A673 (cell line): ENCODE results near the gene TAL1. TPM values are rescaled to one million over a fixed set of nuclear protein-coding genes. Genes with fewer than 3 reads are reported as not detected.

Experiments
- BruUV-seq: library from RNA; stranded (reverse); fragments of 400-500 nt; replicated peaks from 2 replicates; lab custom pipeline; 2021; lab: Mats Ljungman, UMichigan
- CTCF ChIA-PET: fragments of 300-600 bp; sonication (Branson Sonifier 250); formaldehyde crosslinking; loops from one replicate; lab custom pipeline; 2022; ENCODE audit warnings: antibody characterized with exemption; lab: Charles Lee
- POLR2A ChIA-PET: fragments of 300-600 bp; sonication (Branson Sonifier 250); formaldehyde crosslinking; loops from one replicate; lab custom pipeline; 2022; ENCODE audit warnings: antibody characterized with exemption; ENCODE audit not compliant: low non-redundant PET; lab: Charles Lee
- DNase-seq: peaks from one replicate; pipeline ENCODE4 v3.0.0-alpha.2; 2015; ENCODE audit warnings: low spot score
- H3K27ac ChIP-seq: fragments of 200-600 bp; sonication (generic); 2 replicates; pipeline ENCODE4 v1.5.1; 2016; ENCODE audit warnings: mixed run types, low read depth, mild to moderate bottlenecking, mixed read lengths, antibody characterized with exemption, low read length; ENCODE audit not compliant: poor library complexity, severe bottlenecking
- H3K27me3 ChIP-seq: fragments of 200-600 bp; sonication (generic); replicated peaks from 2 replicates; pipeline ENCODE4 v1.6.1; 2017; ENCODE audit warnings: mixed run types, low read depth, mild to moderate bottlenecking, mixed read lengths, antibody characterized with exemption, low read length; ENCODE audit not compliant: insufficient read depth, poor library complexity
- H3K36me3 ChIP-seq: fragments of 200-600 bp; sonication (generic); 2 replicates; pipeline ENCODE4 v1.6.1; 2016; ENCODE audit warnings: mixed run types, mild to moderate bottlenecking, mixed read lengths, antibody characterized with exemption, low read length; ENCODE audit not compliant: insufficient read depth, poor library complexity, severe bottlenecking
- H3K4me1 ChIP-seq: fragments of 200-600 bp; sonication (generic); 2 replicates; pipeline ENCODE4 v1.6.1; 2017; ENCODE audit warnings: mixed run types, mild to moderate bottlenecking, mixed read lengths, antibody characterized with exemption, low read length; ENCODE audit not compliant: insufficient read depth, poor library complexity, severe bottlenecking
- H3K4me3 ChIP-seq: fragments of 200-600 bp; sonication (generic); 2 replicates; pipeline ENCODE4 v1.5.1; 2016; ENCODE audit warnings: low read depth, mixed run types, mild to moderate bottlenecking, mixed read lengths, low read length; ENCODE audit not compliant: poor library complexity, severe bottlenecking
- H3K9me3 ChIP-seq: fragments of 200-600 bp; sonication (generic); 2 replicates; pipeline ENCODE4 v1.6.1; 2016; ENCODE audit warnings: mixed run types, low read depth, mild to moderate bottlenecking, mixed read lengths, antibody characterized with exemption, low read length; ENCODE audit not compliant: poor library complexity, severe bottlenecking
- CTCF ChIP-seq: fragments of 300-800, 200-600 bp; sonication (generic); conservative IDR thresholded peaks from 2 replicates; pipeline ENCODE4 v1.5.1; 2017; ENCODE audit warnings: low read depth, mild to moderate bottlenecking, antibody characterized with exemption, low read length, moderate library complexity, mixed read lengths
- EZH2 ChIP-seq: fragments of 200-600 bp; sonication (generic); IDR thresholded peaks from 2 replicates; pipeline ENCODE4 v1.6.1; 2017; ENCODE audit warnings: borderline replicate concordance, low read depth, mild to moderate bottlenecking, mixed read lengths, antibody characterized with exemption, low read length; ENCODE audit not compliant: poor library complexity, severe bottlenecking
- intact Hi-C: fragments of 100-400 bp; cut with micrococcal nuclease; formaldehyde crosslinking; loops from one replicate; pipeline ENCODE4 v1.10.0; 2022; ENCODE audit not compliant: unreplicated experiment
- total RNA-seq: library from RNA; stranded (reverse); gene quantifications from 2 replicates; pipeline ENCODE4 v1.2.3, GENCODE V29; 2021

Gene TAL1
- total RNA-seq, 1 experiment from 2014 or later, result 0.11 TPM

- no TSS peak for BruUV-seq
- Histone ChIP-seq H3K9me3 (no peaks in the 10 kb centered on the region), H3K36me3 (no peaks in the 10 kb centered on the region), H3K4me1 (peaks cover 4% of the 10 kb centered on the region), H3K27me3 (peaks cover 67% of the 10 kb centered on the region), H3K27ac (no peak overlapping the region), H3K4me3 (no peak overlapping the region)
- TF ChIP-seq CTCF, result no peak
- TF ChIP-seq EZH2, result no peak
- no peak for DNase-seq
- CTCF ChIA-PET, result no interaction called here
- intact Hi-C loops, result no loop called here
- POLR2A ChIA-PET, result no interaction called here
Measured at GRCh38 chr1:47223174-47223920, 8.7 kb downstream of the TAL1 start.

GRCh38 chr1:47222476-47222875, 9.5 kb downstream of the TAL1 start:
- DNase-seq, result no peak
- peaks cover 58% of the 10 kb centered on the region for H3K27me3 ChIP-seq
- H3K27ac ChIP-seq, result no peak overlapping the region
- intact Hi-C loops, result no loop called here
- no peaks in the 10 kb centered on the region for H3K9me3 ChIP-seq
- ChIA-PET POLR2A (no interaction called here), CTCF (no interaction called here)
- BruUV-seq, result no TSS peak
- H3K4me1 ChIP-seq, result peaks cover 4% of the 10 kb centered on the region
- TF ChIP-seq CTCF (no peak), EZH2 (no peak)
- H3K36me3 ChIP-seq, result no peaks in the 10 kb centered on the region
- no peak overlapping the region for H3K4me3 ChIP-seq

GRCh38 chr1:47219590-47220220, 12.3 kb downstream of the TAL1 start:
- TF ChIP-seq CTCF (no peak), EZH2 (no peak)

More at GRCh38 chr1:47219590-47220220, 12.3 kb downstream of the TAL1 start:
- Histone ChIP-seq H3K4me1 (no peaks in the 10 kb centered on the region), H3K27me3 (peaks cover 30% of the 10 kb centered on the region), H3K27ac (no peak overlapping the region), H3K9me3 (no peaks in the 10 kb centered on the region), H3K36me3 (no peaks in the 10 kb centered on the region), H3K4me3 (no peak overlapping the region)
- CTCF ChIA-PET, result no interaction called here
- BruUV-seq, result no TSS peak
- intact Hi-C loops, result no loop called here
- POLR2A ChIA-PET, result no interaction called here
- no peak for DNase-seq
